ENCODE results near the gene CAMK2D. TPM values are rescaled to one million over a fixed set of nuclear protein-coding genes. Genes with fewer than 3 reads are reported as not detected.
A peak's percentile ranks its signal among the peaks of the same experiment; 100 is the strongest.

CAMK2D gene
- total RNA-seq, 1 experiment from 2014 or later: 9.0 TPM

DNA sequence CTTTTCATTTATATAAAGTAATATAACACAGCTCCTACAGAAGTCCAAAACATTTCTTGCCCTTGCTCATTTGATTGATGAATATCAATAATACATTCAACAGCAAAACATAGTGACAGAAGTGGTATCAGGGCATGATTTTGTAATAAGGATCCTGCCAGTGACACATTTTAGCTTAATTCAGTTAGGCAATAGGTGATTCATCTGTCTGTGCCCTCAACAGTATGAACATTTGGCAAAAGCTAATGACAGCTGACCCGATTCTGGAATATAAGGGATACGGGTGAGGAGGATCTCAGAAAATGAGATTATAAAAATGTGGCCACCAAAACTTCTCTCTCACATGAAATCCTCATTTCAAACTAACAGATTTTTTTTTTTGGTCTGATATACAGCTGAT lies 294.0 kb downstream of the CAMK2D start:
- Histone ChIP-seq H4K20me1 (ENCODE audit: control insufficient read depth, insufficient read depth, insufficient read length) (no peaks in the 10 kb centered on the region), H3K79me2 (ENCODE audit: insufficient read depth, low read length) (no peaks in the 10 kb centered on the region), H2BK120ac (ENCODE audit: low read depth, low read length, poor library complexity, severe bottlenecking) (no peak overlapping the region), H3T11ph (ENCODE audit: low read length) (no peak overlapping the region), H2AK5ac (ENCODE audit: insufficient read length, low read length) (no peak overlapping the region), H3K4me2 (ENCODE audit: insufficient read depth, insufficient read length, low read length) (no peak overlapping the region), H4K5ac (ENCODE audit: insufficient read length, low read depth, low read length) (no peak overlapping the region), H3K14ac (ENCODE audit: insufficient read depth, low read length) (no peak overlapping the region), H3K27me3 (ENCODE audit: insufficient read depth, low read length) (no peaks in the 10 kb centered on the region), H4K8ac (replicated peaks; ENCODE audit: insufficient read length, low read depth, low read length) (no peak overlapping the region), H3K18ac (ENCODE audit: insufficient read length, low read depth, low read length) (no peak overlapping the region), H3K79me1 (ENCODE audit: insufficient read depth, low read depth, low read length, poor library complexity, severe bottlenecking) (no peaks in the 10 kb centered on the region), H2BK5ac (ENCODE audit: insufficient read length, low read length) (no peak overlapping the region), H3K27ac (ENCODE audit: insufficient read length, low read depth, low read length) (peak overlapping the region; percentile 33), H3K4me1 (ENCODE audit: insufficient read depth, low read length) (peaks cover 5% of the 10 kb centered on the region; the same call in 1 of the 2 replicates), H3K9me3 (ENCODE audit: control insufficient read depth, low read depth, low read length) (no peaks in the 10 kb centered on the region), H2BK15ac (ENCODE audit: low read depth, low read length) (no peak overlapping the region), H4K91ac (ENCODE audit: insufficient read length, low read depth, low read length) (no peak overlapping the region), H2BK20ac (ENCODE audit: low read depth, low read length, poor library complexity, severe bottlenecking) (no peak overlapping the region), H3K9ac (ENCODE audit: extremely low read depth, insufficient read length, low read length) (no peak overlapping the region), H2BK12ac (ENCODE audit: insufficient read length, low read depth, low read length) (no peak overlapping the region), H2AFZ (ENCODE audit: low read length) (no peak overlapping the region), H3K56ac (ENCODE audit: insufficient read length, low read depth, low read length) (no peak overlapping the region), H3K23me2 (ENCODE audit: insufficient read length, low read depth, low read length, poor library complexity, severe bottlenecking) (no peaks in the 10 kb centered on the region), H3K23ac (ENCODE audit: insufficient read length, low read depth, low read length) (no peak overlapping the region), H3K4ac (ENCODE audit: low read depth, low read length) (no peak overlapping the region)
- Mint-ChIP-seq H3K36me3 (ENCODE audit: insufficient read depth in 1 of 3, low read depth in 3 of 3) (peaks cover 0 to 6% (median 5%) of the 10 kb centered on the region in 3 experiments; a peak in 4 of 7 replicates), H3K9me3 (no peaks in the 10 kb centered on the region), H3K4me1 (peaks cover 27 to 28% of the 10 kb centered on the region in 2 experiments), H3K27me3 (ENCODE audit: low read depth) (no peaks in the 10 kb centered on the region; the same call in 1 of the 2 replicates), H3K4me3 (no peak overlapping the region), H3K27ac (peak overlapping the region in 2 of 3 experiments; percentile 30 to 91; a peak in 4 of 7 replicates)
- DNase-seq: no peak
- TF ChIP-seq, protein P1, sequence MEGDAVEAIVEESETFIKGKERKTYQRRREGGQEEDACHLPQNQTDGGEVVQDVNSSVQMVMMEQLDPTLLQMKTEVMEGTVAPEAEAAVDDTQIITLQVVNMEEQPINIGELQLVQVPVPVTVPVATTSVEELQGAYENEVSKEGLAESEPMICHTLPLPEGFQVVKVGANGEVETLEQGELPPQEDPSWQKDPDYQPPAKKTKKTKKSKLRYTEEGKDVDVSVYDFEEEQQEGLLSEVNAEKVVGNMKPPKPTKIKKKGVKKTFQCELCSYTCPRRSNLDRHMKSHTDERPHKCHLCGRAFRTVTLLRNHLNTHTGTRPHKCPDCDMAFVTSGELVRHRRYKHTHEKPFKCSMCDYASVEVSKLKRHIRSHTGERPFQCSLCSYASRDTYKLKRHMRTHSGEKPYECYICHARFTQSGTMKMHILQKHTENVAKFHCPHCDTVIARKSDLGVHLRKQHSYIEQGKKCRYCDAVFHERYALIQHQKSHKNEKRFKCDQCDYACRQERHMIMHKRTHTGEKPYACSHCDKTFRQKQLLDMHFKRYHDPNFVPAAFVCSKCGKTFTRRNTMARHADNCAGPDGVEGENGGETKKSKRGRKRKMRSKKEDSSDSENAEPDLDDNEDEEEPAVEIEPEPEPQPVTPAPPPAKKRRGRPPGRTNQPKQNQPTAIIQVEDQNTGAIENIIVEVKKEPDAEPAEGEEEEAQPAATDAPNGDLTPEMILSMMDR (conservative IDR thresholded peaks at IDR 0.05): no peak
- WGBS (ENCODE audit: extremely low coverage, insufficient read length, low lambda C conversion rate): no CpG with 5 or more reads among the region's 2 CpGs
